ENCODE results near the gene PHPT1.

Gene PHPT1

GRCh38 chr9:136848393-136849037 is 694 bp upstream of the PHPT1 start:
- peak; percentile 45 for DNase-seq (ENCODE audit: low read depth)

GRCh38 chr9:136849960-136850865 is 1.0 kb downstream of the PHPT1 start:
- DNase-seq (ENCODE audit: low read depth), result no peak

DNA sequence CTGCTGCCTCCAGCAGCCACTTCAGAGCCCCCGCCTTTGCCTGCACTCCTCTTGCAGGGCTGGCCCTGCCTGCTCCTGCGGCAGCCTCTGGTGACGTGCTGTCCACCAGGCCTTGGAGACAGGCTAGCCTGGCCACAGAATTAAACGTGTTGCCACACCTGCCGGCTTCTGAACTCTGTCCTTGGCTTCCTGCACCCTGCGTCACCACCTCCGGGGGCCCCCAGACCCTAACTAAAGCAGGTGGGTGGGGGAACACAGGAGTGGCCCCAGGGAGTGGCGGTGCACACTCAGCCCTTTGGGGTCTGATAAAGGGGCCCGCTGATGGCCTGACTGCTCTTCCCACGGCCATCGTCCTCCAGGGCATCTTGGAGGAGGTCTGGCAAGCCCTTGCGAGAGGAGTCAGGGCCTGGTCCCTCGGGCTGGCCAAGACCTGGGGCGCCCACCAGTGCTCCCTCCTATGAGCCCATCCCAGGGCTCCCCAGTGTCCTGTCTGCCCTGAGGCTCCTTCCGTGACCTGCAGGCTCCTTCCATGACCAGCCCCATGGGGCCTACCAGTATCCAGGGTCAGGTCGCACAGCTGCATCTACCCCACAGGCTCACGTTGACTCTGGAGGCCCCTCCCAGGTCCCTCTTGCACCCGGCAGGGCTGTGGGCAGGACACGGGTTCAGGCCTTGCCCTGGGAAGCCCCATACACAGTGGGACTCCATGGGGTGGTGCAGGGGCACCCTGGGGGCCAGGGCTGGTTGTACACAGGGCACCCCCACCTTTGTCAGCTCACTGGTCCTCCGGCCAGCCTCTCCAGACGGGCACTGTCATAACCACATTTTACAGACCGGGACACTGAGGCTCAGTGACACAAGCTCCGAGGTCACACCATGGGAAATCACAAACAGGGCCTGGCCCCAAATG is 1.9 kb downstream of the PHPT1 start:
- DNase-seq (ENCODE audit: low read depth), result no peak

- no peak for DNase-seq (ENCODE audit: low read depth)
Measured at GRCh38 chr9:136851941-136852663, 2.9 kb downstream of the PHPT1 start, which contains the start of gene MAMDC4. MAMDC4 (plus strand) TSS chr9:136852346; CDS start chr9:136852417, 71 bp downstream.

GRCh38 chr9:136852664-136853595 is 3.7 kb downstream of the PHPT1 start:
- DNase-seq (ENCODE audit: low read depth), result no peak

GRCh38 chr9:136853596-136854112 is 4.4 kb downstream of the PHPT1 start:
- DNase-seq (ENCODE audit: low read depth), result no peak

DNA sequence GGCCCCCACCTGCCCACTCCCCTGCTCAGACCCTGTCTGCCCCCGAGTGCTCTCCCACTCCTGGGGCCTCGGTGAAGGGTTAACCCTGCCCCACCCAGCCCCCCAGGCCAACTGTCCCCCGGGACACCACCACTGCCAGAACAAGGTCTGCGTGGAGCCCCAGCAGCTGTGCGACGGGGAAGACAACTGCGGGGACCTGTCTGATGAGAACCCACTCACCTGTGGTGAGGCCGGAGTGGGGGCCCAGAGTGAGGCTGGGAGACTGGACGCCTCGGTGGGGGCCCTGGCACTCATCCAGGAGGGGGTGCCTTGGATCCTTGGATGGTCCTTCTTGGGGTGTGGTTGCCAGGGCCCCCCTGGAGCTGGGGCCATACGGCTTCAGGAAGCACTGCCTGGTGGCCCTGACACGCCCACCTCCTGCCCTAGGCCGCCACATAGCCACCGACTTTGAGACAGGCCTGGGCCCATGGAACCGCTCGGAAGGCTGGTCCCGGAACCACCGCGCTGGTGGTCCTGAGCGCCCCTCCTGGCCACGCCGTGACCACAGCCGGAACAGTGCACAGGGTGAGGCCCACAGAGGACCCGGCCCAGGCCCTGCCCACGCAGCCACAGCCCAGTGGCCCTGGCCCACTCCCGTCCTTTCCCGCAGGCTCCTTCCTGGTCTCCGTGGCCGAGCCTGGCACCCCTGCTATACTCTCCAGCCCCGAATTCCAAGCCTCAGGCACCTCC is 5.1 kb downstream of the PHPT1 start:
- DNase-seq (ENCODE audit: low read depth), result no peak

DNA sequence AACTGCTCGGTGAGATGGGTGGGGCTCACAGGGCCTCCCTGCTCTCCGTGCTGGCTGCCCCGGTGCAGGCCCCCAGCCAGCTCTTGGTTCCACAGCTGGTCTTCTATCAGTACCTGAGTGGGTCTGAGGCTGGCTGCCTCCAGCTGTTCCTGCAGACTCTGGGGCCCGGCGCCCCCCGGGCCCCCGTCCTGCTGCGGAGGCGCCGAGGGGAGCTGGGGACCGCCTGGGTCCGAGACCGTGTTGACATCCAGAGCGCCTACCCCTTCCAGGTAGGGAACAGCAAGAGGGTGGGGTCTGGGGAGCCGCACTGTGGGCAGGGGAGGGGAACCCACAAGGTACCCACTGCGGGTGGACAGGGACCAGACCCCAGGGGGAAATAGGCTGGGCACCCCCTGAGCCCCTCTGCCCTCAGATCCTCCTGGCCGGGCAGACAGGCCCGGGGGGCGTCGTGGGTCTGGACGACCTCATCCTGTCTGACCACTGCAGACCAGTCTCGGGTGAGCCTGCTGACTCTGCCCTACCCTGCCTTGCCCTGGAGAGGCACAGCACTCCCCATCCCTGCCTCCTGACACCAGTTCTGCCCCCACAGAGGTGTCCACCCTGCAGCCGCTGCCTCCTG is 5.7 kb downstream of the PHPT1 start:
- DNase-seq (ENCODE audit: low read depth), result no peak

GRCh38 chr9:136855461-136856078 is 6.4 kb downstream of the PHPT1 start:
- no peak for DNase-seq (ENCODE audit: low read depth)

DNA sequence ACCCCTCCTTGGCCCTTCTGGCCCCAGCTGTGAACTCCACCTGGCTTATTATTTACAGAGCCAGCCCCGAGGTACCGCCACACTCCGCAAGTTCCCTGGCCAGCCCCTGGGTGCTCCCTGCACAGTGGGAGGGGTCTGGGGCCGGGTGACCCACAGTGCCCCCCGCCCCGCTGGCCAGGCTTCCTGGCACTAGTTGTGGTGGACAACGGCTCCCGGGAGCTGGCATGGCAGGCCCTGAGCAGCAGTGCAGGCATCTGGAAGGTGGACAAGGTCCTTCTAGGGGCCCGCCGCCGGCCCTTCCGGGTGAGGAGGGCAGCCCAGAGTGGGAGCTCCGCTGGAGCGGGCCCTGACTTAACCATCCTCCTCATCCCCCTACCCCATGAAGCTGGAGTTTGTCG is 6.9 kb downstream of the PHPT1 start:
- DNase-seq (ENCODE audit: low read depth), result no peak

GRCh38 chr9:136856541-136857141 is 7.4 kb downstream of the PHPT1 start:
- DNase-seq (ENCODE audit: low read depth), result no peak

DNA sequence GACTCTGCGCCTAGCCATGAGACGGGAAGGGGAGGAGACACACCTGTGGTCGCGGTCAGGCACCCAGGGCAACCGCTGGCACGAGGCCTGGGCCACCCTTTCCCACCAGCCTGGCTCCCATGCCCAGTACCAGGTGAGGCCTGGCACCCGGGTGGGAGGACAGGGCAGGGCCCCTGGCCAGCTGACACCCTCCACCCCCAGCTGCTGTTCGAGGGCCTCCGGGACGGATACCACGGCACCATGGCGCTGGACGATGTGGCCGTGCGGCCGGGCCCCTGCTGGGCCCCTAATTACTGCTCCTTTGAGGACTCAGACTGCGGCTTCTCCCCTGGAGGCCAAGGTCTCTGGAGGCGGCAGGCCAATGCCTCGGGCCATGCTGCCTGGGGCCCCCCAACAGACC is 8.0 kb downstream of the PHPT1 start:
- no peak for DNase-seq (ENCODE audit: low read depth)

- no peak for DNase-seq (ENCODE audit: low read depth)
Measured at GRCh38 chr9:136857581-136858412, 8.6 kb downstream of the PHPT1 start.

DNA sequence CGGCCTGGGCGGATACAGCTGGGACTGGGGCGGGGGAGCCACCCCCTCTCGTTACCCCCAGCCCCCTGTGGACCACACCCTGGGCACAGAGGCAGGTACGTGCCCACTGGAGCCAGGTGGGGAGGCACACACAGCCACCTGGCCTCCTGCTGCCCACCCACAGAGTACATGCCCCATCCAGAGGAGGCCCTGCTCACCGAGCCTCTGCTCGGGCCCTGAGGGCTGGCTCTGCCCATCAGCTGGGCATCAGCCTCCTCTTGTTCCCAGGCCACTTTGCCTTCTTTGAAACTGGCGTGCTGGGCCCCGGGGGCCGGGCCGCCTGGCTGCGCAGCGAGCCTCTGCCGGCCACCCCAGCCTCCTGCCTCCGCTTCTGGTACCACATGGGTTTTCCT is 9.2 kb downstream of the PHPT1 start:
- no peak for DNase-seq (ENCODE audit: low read depth)

- DNase-seq (ENCODE audit: low read depth), result peak; percentile 30
Measured at GRCh38 chr9:136858844-136859757, 9.9 kb downstream of the PHPT1 start.

DNA sequence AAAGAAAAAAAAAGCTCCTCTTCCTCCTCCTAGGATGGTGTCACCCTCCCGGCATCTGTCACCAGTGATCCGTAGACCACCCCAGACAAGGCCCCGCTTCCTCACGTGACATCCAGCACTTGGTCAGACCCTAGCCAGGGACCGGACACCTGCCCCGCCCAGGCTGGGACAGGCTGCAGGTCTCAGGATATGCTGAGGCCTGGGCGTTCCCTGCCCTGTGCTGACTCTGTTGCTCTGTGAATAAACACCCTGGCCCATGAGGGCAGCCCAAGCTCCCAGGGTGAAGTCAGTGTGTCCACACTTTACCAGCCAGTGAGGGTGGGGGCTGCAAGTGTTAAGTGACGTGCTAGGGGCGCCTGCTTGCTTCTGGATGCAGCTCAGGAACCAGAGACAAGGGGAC is 11.3 kb downstream of the PHPT1 start:
- DNase-seq (ENCODE audit: low read depth), result no peak

Measured in iris pigment epithelial cell (primary cell).